Glomerular endothelial cell (primary cell): Measurements from ENCODE around the gene CDK9. TPM values are rescaled to one million over a fixed set of nuclear protein-coding genes. Genes with fewer than 3 reads are reported as not detected.
"Not testable (repeated sequence)": the region's sequence is repeated elsewhere in the genome, so short reads cannot be mapped to it uniquely, and the experiment has no call there.

ENCODE experiments used
- DNase-seq: peaks from one replicate; pipeline ENCODE4 v3.0.0-alpha.2; 2011; ENCODE audit warnings: low read depth, low spot score; ENCODE audit errors: extremely low read depth
- total RNA-seq: library from RNA; depleted of rRNA; stranded (reverse); fragments of >200 nt; gene quantifications from 2 replicates; pipeline ENCODE4 v1.2.3, GENCODE V29; 2015

CDK9 gene
- 110 and 146 TPM in 2 replicates for total RNA-seq

DNA sequence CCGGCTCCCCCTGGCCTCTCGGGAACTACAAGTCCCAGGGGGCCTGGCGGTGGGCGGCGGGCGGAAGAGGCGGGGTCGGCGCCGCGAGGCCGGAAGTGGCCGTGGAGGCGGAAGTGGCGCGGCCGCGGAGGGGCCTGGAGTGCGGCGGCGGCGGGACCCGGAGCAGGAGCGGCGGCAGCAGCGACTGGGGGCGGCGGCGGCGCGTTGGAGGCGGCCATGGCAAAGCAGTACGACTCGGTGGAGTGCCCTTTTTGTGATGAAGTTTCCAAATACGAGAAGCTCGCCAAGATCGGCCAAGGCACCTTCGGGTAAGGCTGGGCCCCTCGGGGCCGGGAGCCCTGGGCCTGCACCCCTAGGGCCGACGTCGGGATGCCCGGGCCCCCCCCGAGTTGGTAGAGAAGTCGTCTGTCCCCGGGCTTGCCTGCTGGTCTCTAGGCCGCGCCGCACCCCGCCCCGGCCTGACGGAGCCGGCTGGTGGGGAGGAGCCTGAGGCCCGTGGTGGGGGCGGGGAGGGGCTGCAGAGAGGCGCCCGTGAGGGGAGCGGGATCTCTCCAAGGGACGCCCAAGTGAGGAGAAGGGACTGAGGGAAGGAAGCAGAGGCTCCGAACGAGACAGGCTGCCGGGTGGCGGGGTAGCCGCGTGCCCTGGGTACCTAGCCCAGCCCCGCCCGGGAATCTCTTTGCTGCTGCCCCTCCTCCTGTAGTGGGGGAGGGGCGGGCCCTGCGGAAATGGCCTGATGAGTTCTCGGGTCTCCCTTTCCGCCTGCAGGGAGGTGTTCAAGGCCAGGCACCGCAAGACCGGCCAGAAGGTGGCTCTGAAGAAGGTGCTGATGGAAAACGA lies at the start of gene CDK9:
Gene CDK9 (plus strand): TSS at position 102 of the 840 bp plus-strand sequence. CDS start 115 bp downstream, at position 217.
- DNase-seq = no peak

GRCh38 chr9:127738666-127739065 lies 47.2 kb upstream of the CDK9 start:
- no peak for DNase-seq

GRCh38 chr9:127739614-127740330 lies 46.1 kb upstream of the CDK9 start:
- no peak for DNase-seq

DNA sequence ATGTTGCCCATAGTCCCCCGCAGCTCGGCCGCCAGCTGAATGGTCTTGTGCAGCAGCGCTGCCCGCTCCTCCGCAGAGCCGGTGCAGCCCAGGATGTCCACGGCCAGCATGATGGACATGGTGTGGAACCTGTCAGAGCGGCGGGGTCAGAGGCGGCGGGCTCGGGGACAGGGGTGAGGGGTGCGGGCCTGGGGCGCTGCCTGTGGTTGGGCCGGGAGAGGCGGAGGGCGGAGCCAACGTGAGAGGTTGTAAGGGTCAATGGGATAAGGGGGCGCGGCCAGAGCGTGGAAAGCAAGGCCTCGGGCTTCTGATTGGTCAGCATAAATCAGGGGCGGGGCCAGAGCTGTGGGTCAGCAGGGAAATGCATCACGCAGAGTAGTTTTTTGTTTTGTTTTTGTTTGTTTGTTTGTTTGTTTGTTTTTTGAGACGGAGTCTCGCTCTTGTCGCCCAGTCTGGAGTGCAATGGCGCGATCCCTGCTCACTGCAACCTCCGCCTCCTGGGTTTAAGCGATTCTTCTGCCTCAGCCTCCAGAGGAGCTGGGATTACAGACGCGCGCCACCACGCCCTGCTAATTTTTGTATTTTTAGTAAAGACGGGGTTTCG lies 43.9 kb upstream of the CDK9 start:
- DNase-seq = no peak

- DNase-seq = no peak
Measured at GRCh38 chr9:127742435-127743088, 43.3 kb upstream of the CDK9 start.

- DNase-seq = no peak
Measured at GRCh38 chr9:127744398-127745110, 41.3 kb upstream of the CDK9 start.

GRCh38 chr9:127746959-127747569 lies 38.8 kb upstream of the CDK9 start:
- no peak for DNase-seq

GRCh38 chr9:127749090-127749787 lies 36.6 kb upstream of the CDK9 start:
- no peak for DNase-seq

- no peak for DNase-seq
Measured at GRCh38 chr9:127751269-127752054, 34.4 kb upstream of the CDK9 start.

- DNase-seq = no peak
Measured at GRCh38 chr9:127753148-127753547, 32.7 kb upstream of the CDK9 start.

DNA sequence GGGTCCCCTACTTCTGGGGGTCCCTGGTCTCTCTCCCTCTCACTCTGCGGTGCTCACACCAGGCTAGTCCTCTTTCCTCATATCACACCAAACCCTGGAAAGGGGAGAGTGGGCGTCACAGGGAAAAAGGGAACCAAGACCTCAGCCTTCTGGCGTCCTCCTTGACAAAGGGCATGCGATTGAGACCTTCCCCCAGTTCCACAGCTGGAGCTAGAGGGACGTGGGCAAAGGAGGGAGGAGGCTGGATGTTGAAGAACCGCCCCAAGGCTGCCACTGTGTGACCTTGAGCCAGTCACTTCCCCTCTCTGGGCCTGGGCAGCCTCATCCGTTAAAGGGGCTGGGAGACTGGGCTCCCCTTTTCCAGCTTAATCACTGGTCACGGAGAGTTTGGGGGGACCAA lies 32.2 kb upstream of the CDK9 start:
- DNase-seq = no peak

DNA sequence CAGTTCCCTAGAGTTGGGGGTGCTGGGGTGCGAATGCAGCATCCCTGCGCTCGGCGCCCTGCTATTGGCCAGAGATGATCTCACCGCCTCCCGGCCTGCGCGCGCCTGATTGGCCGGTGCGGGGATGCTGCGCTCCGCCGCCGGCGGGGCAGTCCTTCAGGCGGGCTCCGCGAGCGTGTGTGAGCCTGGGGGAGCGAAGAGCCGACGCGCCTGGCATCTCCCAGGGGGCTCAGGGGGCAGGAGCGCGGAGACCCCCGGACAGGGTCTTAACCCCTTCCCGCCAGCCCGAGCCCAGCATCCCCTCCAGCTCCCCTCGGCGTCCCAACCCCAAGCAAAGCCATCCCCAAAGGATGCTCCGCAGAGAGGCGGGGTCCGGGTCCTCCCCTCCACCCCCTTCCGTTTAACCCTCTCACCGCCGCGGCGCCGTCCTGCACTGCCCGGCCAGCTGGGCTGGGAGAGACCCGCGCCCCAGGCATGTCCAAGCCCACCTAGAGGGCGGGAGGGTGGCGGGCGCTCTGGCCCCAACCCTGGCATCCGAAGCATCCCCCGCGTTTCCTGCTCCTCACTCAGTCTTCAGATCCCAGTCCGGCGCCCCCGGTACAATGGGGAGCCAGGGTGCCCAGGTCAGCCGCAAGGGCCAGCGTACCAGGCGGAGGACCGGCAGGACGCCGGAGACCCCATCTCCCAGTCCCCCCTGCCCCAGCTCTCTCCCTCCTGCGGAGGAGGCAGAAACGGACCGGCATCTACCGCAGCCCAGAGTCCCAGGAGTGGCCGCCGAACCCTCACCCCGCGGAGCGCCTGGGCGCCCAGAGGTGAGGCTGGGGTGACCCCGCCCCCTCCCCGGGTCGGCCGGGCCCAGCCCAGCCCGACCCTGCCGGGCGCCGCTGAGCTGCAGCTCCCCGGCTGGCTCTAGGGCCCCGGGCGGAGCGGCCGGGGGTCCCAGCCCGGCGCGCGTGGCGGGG lies 31.5 kb upstream of the CDK9 start:
- DNase-seq = no peak

- DNase-seq = no peak
Measured at GRCh38 chr9:127755061-127756060, 30.5 kb upstream of the CDK9 start.

DNA sequence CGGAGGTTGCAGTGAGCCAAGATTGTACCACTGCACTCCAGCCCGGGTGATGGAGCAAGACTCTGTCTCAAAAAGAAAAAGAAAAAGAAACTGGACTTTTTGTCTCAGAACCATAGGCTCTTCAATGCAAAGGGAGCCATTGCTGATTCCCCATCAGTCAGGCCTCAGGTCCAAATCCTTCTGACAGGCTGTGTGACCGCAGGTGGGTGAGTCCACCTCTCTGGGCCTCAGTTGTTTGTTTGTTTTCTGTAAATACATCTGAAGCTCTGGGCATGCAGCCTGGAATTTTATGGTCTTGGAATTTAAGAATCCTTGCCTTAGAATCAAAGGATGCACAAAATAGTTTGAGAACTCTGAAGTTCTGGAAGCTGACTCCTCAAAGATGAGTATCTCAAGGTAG lies 29.6 kb upstream of the CDK9 start:
- no peak for DNase-seq

- not testable (repeated sequence) for DNase-seq
Measured at GRCh38 chr9:127756776-127757175, 29.1 kb upstream of the CDK9 start.

DNA sequence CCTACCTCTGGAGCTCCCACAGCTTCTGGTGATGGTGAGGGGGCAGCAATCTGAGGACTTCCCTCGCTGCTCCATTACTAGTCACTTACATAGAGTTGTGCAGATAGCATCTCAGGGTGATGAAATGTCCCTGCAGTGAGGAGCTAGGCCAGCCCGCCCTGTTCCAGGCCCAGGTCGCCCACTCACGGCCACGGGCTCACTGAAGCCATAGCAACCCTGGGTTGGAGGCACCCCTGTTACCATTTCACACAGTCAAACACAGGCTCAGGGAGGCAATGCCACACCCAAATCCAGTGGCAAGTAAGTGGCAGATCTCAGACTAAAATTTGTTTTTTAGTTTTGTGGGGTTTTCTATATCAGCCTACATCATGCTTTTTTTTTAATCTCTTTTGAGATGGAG lies 27.0 kb upstream of the CDK9 start:
- DNase-seq = no peak
